ENCODE measurements around the gene SH3RF1.

Gene SH3RF1

GRCh38 chr4:169061386-169061785 is 209.4 kb downstream of the SH3RF1 start:
- Histone ChIP-seq H3K4me2 (ENCODE audit: insufficient read depth, low read length) (no peak overlapping the region), H3K9ac (ENCODE audit: low read depth, low read length) (no peak overlapping the region), H3K27me3 (ENCODE audit: insufficient read depth, low read length, poor library complexity) (no peaks in the 10 kb centered on the region), H3K9me3 (ENCODE audit: insufficient read depth, low read length, severe bottlenecking) (no peaks in the 10 kb centered on the region), H3K36me3 (ENCODE audit: insufficient read depth, low read length) (no peaks in the 10 kb centered on the region), H3K27ac (ENCODE audit: low read length) (no peak overlapping the region), H3K4me3 (ENCODE audit: low read depth in 1 of 2, low read length in 2 of 2) (no peak overlapping the region), H3K79me2 (ENCODE audit: insufficient read depth, low read length) (no peaks in the 10 kb centered on the region), H4K20me1 (ENCODE audit: insufficient read depth, low read length) (no peaks in the 10 kb centered on the region), H3K4me1 (ENCODE audit: insufficient read depth, low read length) (no peaks in the 10 kb centered on the region), H2AFZ (ENCODE audit: low read depth, low read length) (no peak overlapping the region)
- ATAC-seq (ENCODE audit: insufficient read depth, low read depth) = no peak
- no peak for TF ChIP-seq EZH2 (IDR thresholded peaks at IDR 0.05; ENCODE audit: borderline replicate concordance, low read depth, low read length, severe bottlenecking)
- TF ChIP-seq CTCF (IDR thresholded peaks at IDR 0.05; ENCODE audit: borderline replicate concordance, extremely low read depth, low read length, poor library complexity, severe bottlenecking) = no peak
- DNase-seq = no peak

GRCh38 chr4:169060391-169061091 is 210.2 kb downstream of the SH3RF1 start:
- H4K20me1 ChIP-seq (ENCODE audit: insufficient read depth, low read length) = no peaks in the 10 kb centered on the region
- H3K27me3 ChIP-seq (ENCODE audit: insufficient read depth, low read length, poor library complexity) = no peaks in the 10 kb centered on the region
- no peak for TF ChIP-seq CTCF (IDR thresholded peaks at IDR 0.05; ENCODE audit: borderline replicate concordance, extremely low read depth, low read length, poor library complexity, severe bottlenecking)
- TF ChIP-seq EZH2 (IDR thresholded peaks at IDR 0.05; ENCODE audit: borderline replicate concordance, low read depth, low read length, severe bottlenecking) = no peak
- DNase-seq (no peak), ATAC-seq (ENCODE audit: insufficient read depth, low read depth) (no peak)
- no peak overlapping the region for H3K27ac ChIP-seq (ENCODE audit: low read length)
- H3K9ac ChIP-seq (ENCODE audit: low read depth, low read length) = no peak overlapping the region
- H3K36me3 ChIP-seq (ENCODE audit: insufficient read depth, low read length) = no peaks in the 10 kb centered on the region
- H3K9me3 ChIP-seq (ENCODE audit: insufficient read depth, low read length, severe bottlenecking) = no peaks in the 10 kb centered on the region
- H3K4me2 ChIP-seq (ENCODE audit: insufficient read depth, low read length) = no peak overlapping the region
- H3K4me3 ChIP-seq (ENCODE audit: low read depth in 1 of 2, low read length in 2 of 2) = no peak overlapping the region
- no peaks in the 10 kb centered on the region for H3K4me1 ChIP-seq (ENCODE audit: insufficient read depth, low read length)
- H2AFZ ChIP-seq (ENCODE audit: low read depth, low read length) = no peak overlapping the region
- H3K79me2 ChIP-seq (ENCODE audit: insufficient read depth, low read length) = no peaks in the 10 kb centered on the region

- no peaks in the 10 kb centered on the region for H3K9me3 ChIP-seq (ENCODE audit: insufficient read depth, low read length, severe bottlenecking)
- no peak overlapping the region for H3K4me3 ChIP-seq (ENCODE audit: low read depth in 1 of 2, low read length in 2 of 2)
- no peaks in the 10 kb centered on the region for H3K79me2 ChIP-seq (ENCODE audit: insufficient read depth, low read length)
- no peak for DNase-seq
- ATAC-seq (ENCODE audit: insufficient read depth, low read depth) = no peak
- no peaks in the 10 kb centered on the region for H3K36me3 ChIP-seq (ENCODE audit: insufficient read depth, low read length)
- H3K9ac ChIP-seq (ENCODE audit: low read depth, low read length) = no peak overlapping the region
- H2AFZ ChIP-seq (ENCODE audit: low read depth, low read length) = no peak overlapping the region
- no peak for TF ChIP-seq CTCF (IDR thresholded peaks at IDR 0.05; ENCODE audit: borderline replicate concordance, extremely low read depth, low read length, poor library complexity, severe bottlenecking)
- no peak for TF ChIP-seq EZH2 (IDR thresholded peaks at IDR 0.05; ENCODE audit: borderline replicate concordance, low read depth, low read length, severe bottlenecking)
- no peak overlapping the region for H3K4me2 ChIP-seq (ENCODE audit: insufficient read depth, low read length)
- no peaks in the 10 kb centered on the region for H3K4me1 ChIP-seq (ENCODE audit: insufficient read depth, low read length)
- no peaks in the 10 kb centered on the region for H4K20me1 ChIP-seq (ENCODE audit: insufficient read depth, low read length)
- H3K27me3 ChIP-seq (ENCODE audit: insufficient read depth, low read length, poor library complexity) = no peaks in the 10 kb centered on the region
- no peak overlapping the region for H3K27ac ChIP-seq (ENCODE audit: low read length)
Measured at GRCh38 chr4:169059306-169060211, 211.2 kb downstream of the SH3RF1 start.

All from DND-41 (cell line).